WTC11 (cell line): ENCODE results near the gene RNF133. TPM values are rescaled to one million over a fixed set of nuclear protein-coding genes. Genes with fewer than 3 reads are reported as not detected.

ENCODE experiments used
- ATAC-seq: fragments of 200-7000 bp; cut with Tn5 transposase; 2 replicates; pipeline ENCODE4 v1.10.0; 2021; ENCODE audit warnings: mild to moderate bottlenecking, moderate library complexity
- CTCF ChIA-PET: fragments of 300-600 bp; sonication (Branson Sonifier 250); formaldehyde crosslinking; loops from one replicate; lab custom pipeline; 2021; ENCODE audit warnings: antibody characterized with exemption; lab: Charles Lee
- POLR2A ChIA-PET: fragments of 350-600 bp; sonication (Branson Sonifier 250); formaldehyde crosslinking; loops from one replicate; lab custom pipeline; 2021; ENCODE audit warnings: antibody characterized with exemption; lab: Charles Lee
- DNase-seq: peaks from one replicate; pipeline ENCODE4 v3.0.0; 2021; ENCODE audit warnings: low spot score
- H3K27ac Mint-ChIP-seq: 2 replicates; pipeline ENCODE4 v1.8.0; 2021; ENCODE audit warnings: mixed read lengths
- H3K27me3 Mint-ChIP-seq: 2 replicates; pipeline ENCODE4 v1.8.0; 2021; ENCODE audit warnings: low read depth, mild to moderate bottlenecking, moderate library complexity, mixed read lengths
- H3K36me3 Mint-ChIP-seq: 2 replicates; pipeline ENCODE4 v1.8.0; 2021; ENCODE audit warnings: mixed read lengths
- H3K4me1 Mint-ChIP-seq: 2 replicates; pipeline ENCODE4 v1.8.0; 2022; ENCODE audit warnings: mixed read lengths
- H3K4me3 Mint-ChIP-seq: 2 replicates; pipeline ENCODE4 v1.8.0; 2021; ENCODE audit warnings: mild to moderate bottlenecking, moderate library complexity, mixed read lengths
- H3K9me3 Mint-ChIP-seq: 2 replicates; pipeline ENCODE4 v1.8.0; 2021; ENCODE audit warnings: mixed read lengths
- ATF1 ChIP-seq: sonication (generic); formaldehyde crosslinking; IDR thresholded peaks from 2 replicates; pipeline ENCODE4 v1.8.1; 2023; ENCODE audit warnings: mild to moderate bottlenecking, moderate library complexity, missing genetic modification reagents
- CREB1 ChIP-seq: sonication (generic); formaldehyde crosslinking; IDR thresholded peaks from 2 replicates; pipeline ENCODE4 v1.8.0; 2023; ENCODE audit warnings: mild to moderate bottlenecking, missing genetic modification reagents
- FOXJ3 ChIP-seq: sonication (generic); formaldehyde crosslinking; IDR thresholded peaks from 2 replicates; pipeline ENCODE4 v1.9.0; 2021; ENCODE audit warnings: missing genetic modification reagents, mild to moderate bottlenecking, borderline replicate concordance
- FOXK1 ChIP-seq: sonication (generic); formaldehyde crosslinking; IDR thresholded peaks from 2 replicates; pipeline ENCODE4 v1.8.0; 2022; ENCODE audit warnings: mild to moderate bottlenecking, moderate library complexity, missing genetic modification reagents
- GRHL2 ChIP-seq: fragments of 250-450 bp; sonication (Bioruptor Pico); IDR thresholded peaks from 2 replicates; pipeline ENCODE4 v1.8.0; 2022; ENCODE audit warnings: mild to moderate bottlenecking, moderate library complexity; ENCODE audit not compliant: insufficient replicate concordance, severe bottlenecking
- HMGXB4 ChIP-seq: sonication (generic); formaldehyde crosslinking; IDR thresholded peaks from 2 replicates; pipeline ENCODE4 v1.8.1; 2023; ENCODE audit warnings: mild to moderate bottlenecking, moderate library complexity, missing genetic modification reagents
- IRF2 ChIP-seq: sonication (generic); formaldehyde crosslinking; IDR thresholded peaks from 2 replicates; pipeline ENCODE4 v1.8.0; 2022; ENCODE audit warnings: low read depth, missing genetic modification reagents, borderline replicate concordance
- JUN ChIP-seq: sonication (generic); formaldehyde crosslinking; IDR thresholded peaks from 2 replicates; pipeline ENCODE4 v1.8.0; 2023; ENCODE audit warnings: mild to moderate bottlenecking, missing genetic modification reagents
- MLX ChIP-seq: sonication (generic); formaldehyde crosslinking; IDR thresholded peaks from 2 replicates; pipeline ENCODE4 v1.8.1; 2023; ENCODE audit warnings: mild to moderate bottlenecking, missing genetic modification reagents, moderate library complexity
- STAT6 ChIP-seq: sonication (generic); formaldehyde crosslinking; conservative IDR thresholded peaks from 2 replicates; pipeline ENCODE4 v1.8.1; 2023; ENCODE audit warnings: mild to moderate bottlenecking, low read depth, missing genetic modification reagents, moderate library complexity
- TEAD1 ChIP-seq: sonication (generic); formaldehyde crosslinking; IDR thresholded peaks from 2 replicates; pipeline ENCODE4 v1.8.0; 2022; ENCODE audit warnings: mild to moderate bottlenecking, missing genetic modification reagents
- USF1 ChIP-seq: sonication (generic); formaldehyde crosslinking; IDR thresholded peaks from 2 replicates; pipeline ENCODE4 v1.8.0; 2022; ENCODE audit warnings: mild to moderate bottlenecking, missing genetic modification reagents
- ZMAT4 ChIP-seq: fragments of 250-450 bp; sonication (Bioruptor Pico); IDR thresholded peaks from 2 replicates; pipeline ENCODE4 v1.9.0; 2021; ENCODE audit warnings: mild to moderate bottlenecking
- ZNF138 ChIP-seq: sonication (generic); formaldehyde crosslinking; conservative IDR thresholded peaks from 2 replicates; pipeline ENCODE4 v1.8.1; 2022; ENCODE audit warnings: mild to moderate bottlenecking, moderate library complexity, missing genetic modification reagents
- ZNF219 ChIP-seq: sonication (generic); formaldehyde crosslinking; IDR thresholded peaks from 2 replicates; pipeline ENCODE4 v1.8.0; 2023; ENCODE audit warnings: missing genetic modification reagents, mild to moderate bottlenecking, borderline replicate concordance
- ZNF281 ChIP-seq: sonication (generic); formaldehyde crosslinking; IDR thresholded peaks from 2 replicates; pipeline ENCODE4 v1.8.0; 2023; ENCODE audit warnings: mild to moderate bottlenecking, missing genetic modification reagents
- ZNF423 ChIP-seq: fragments of 250-450 bp; sonication (Bioruptor Pico); IDR thresholded peaks from 2 replicates; pipeline ENCODE4 v2.1.2; 2022; ENCODE audit warnings: mild to moderate bottlenecking, moderate library complexity
- ZNF425 ChIP-seq: fragments of 250-450 bp; sonication (Bioruptor Pico); conservative IDR thresholded peaks from 2 replicates; pipeline ENCODE4 v1.9.0; 2021; ENCODE audit warnings: mild to moderate bottlenecking
- ZNF532 ChIP-seq: fragments of 250-450 bp; sonication (Bioruptor Pico); IDR thresholded peaks from 2 replicates; pipeline ENCODE4 v1.9.0; 2021; ENCODE audit warnings: mild to moderate bottlenecking, borderline replicate concordance
- total RNA-seq: library from RNA; stranded (reverse); gene quantifications from 3 replicates; pipeline ENCODE4 v1.2.3, GENCODE V29; 2021

The RNF133 gene
- total RNA-seq, 1 experiment from 2014 or later = 0.15 TPM

- TF ChIP-seq HMGXB4 (CRISPR knock-in tag) (no peak), USF1 (CRISPR knock-in tag) (no peak), GRHL2 (CRISPR knock-in tag) (no peak), MLX (CRISPR knock-in tag) (no peak), ZNF281 (CRISPR knock-in tag) (no peak)
Observed at GRCh38 chr7:122717356-122718089, 18.6 kb upstream of the RNF133 start (continued).

GRCh38 chr7:122715183-122715582 is 16.3 kb upstream of the RNF133 start:
- CTCF ChIA-PET = interaction anchor here (1.5 kb wide), 1 partner anchor 22 kb away, joined by 4 read pairs; no protein-coding TSS in a partner anchor
- no peak for TF ChIP-seq GRHL2 (CRISPR knock-in tag)
- no peak for TF ChIP-seq FOXK1 (CRISPR knock-in tag)
- TF ChIP-seq ZNF219 (CRISPR knock-in tag) = no peak
- no peak for TF ChIP-seq ATF1 (CRISPR knock-in tag)
- no peak for TF ChIP-seq ZMAT4
- no peak for TF ChIP-seq JUN (CRISPR knock-in tag)
- TF ChIP-seq IRF2 (CRISPR knock-in tag) = no peak
- no peak for TF ChIP-seq ZNF425 (CRISPR knock-in tag)
- TF ChIP-seq ZNF138 (CRISPR knock-in tag) = no peak
- TF ChIP-seq ZNF532 (CRISPR knock-in tag) = no peak
- no peak for TF ChIP-seq ZNF423 (CRISPR knock-in tag)
- no peak for TF ChIP-seq TEAD1 (CRISPR knock-in tag)
- no peak for TF ChIP-seq FOXJ3 (CRISPR knock-in tag)
- no peak for TF ChIP-seq CREB1 (CRISPR knock-in tag)
- TF ChIP-seq STAT6 (CRISPR knock-in tag) = no peak

More at GRCh38 chr7:122715183-122715582, 16.3 kb upstream of the RNF133 start:
- no peaks in the 10 kb centered on the region for H3K27me3 Mint-ChIP-seq
- POLR2A ChIA-PET = no interaction called here
- ATAC-seq (no peak), DNase-seq (no peak)
- peaks cover 26% of the 10 kb centered on the region for H3K4me1 Mint-ChIP-seq
- H3K4me3 Mint-ChIP-seq = no peak overlapping the region
- H3K36me3 Mint-ChIP-seq = no peaks in the 10 kb centered on the region
- no peaks in the 10 kb centered on the region for H3K9me3 Mint-ChIP-seq
- no peak overlapping the region; the same call in 1 of the 2 replicates for H3K27ac Mint-ChIP-seq
